Measurements from ENCODE around the gene AKAP12. TPM values are rescaled to one million over a fixed set of nuclear protein-coding genes. Genes with fewer than 3 reads are reported as not detected.
"Not testable (repeated sequence)": the region's sequence is repeated elsewhere in the genome, so short reads cannot be mapped to it uniquely, and the experiment has no call there.

The AKAP12 gene
- total RNA-seq, 1 experiment from 2014 or later = 0.46 TPM

DNA sequence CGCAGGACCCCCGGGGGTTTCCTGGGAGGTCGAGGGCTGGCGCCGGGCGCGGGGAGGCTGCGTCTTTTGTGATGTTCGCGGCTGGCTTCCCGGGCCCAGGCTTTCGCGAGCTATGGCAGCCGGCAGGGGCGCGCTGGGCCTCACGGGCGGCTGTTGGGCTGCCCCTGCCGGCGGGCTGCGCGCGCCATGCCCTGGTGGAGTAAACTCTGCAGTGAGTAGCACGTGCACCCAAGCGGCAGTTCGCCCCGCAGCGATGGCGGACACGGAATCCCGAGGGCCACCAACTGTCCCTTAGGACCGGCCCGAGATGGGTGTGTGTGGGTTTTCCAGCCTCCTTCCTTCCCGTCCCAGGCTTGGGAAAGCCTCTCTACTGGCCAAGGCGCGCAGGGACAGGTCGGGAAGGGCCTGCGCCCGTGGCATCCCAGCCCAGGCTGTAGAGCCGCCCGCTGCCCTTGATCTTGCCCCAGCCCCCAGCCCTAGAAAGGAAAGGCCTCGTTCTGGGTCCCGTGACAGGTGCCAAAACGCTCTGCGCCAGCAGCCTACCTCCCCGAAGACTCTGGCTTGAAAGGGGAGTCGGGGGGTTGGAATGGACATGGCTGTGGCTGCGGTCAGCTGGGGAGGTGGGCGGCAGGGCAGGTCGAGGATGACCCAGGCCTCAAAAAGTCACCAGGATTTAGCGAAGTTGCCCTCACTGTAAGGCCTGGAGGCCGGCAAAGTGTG lies 101.9 kb downstream of the AKAP12 start:
- DNase-seq (ENCODE audit: low spot score) = no peak

- not testable (repeated sequence) for DNase-seq (ENCODE audit: low spot score)
These were observed 103.0 kb downstream of the AKAP12 start for GRCh38 chr6:151342750-151343149.

DNA sequence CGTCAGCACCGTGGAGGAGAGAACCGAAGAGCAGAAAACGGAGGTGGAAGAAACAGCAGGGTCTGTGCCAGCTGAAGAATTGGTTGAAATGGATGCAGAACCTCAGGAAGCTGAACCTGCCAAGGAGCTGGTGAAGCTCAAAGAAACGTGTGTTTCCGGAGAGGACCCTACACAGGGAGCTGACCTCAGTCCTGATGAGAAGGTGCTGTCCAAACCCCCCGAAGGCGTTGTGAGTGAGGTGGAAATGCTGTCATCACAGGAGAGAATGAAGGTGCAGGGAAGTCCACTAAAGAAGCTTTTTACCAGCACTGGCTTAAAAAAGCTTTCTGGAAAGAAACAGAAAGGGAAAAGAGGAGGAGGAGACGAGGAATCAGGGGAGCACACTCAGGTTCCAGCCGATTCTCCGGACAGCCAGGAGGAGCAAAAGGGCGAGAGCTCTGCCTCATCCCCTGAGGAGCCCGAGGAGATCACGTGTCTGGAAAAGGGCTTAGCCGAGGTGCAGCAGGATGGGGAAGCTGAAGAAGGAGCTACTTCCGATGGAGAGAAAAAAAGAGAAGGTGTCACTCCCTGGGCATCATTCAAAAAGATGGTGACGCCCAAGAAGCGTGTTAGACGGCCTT lies 110.0 kb downstream of the AKAP12 start:
- DNase-seq (ENCODE audit: low spot score) = no peak

- no peak for DNase-seq (ENCODE audit: low spot score)
These were observed 110.8 kb downstream of the AKAP12 start for GRCh38 chr6:151350442-151351145.

GRCh38 chr6:151351146-151351700 lies 111.5 kb downstream of the AKAP12 start:
- no peak for DNase-seq (ENCODE audit: low spot score)

- no peak for DNase-seq (ENCODE audit: low spot score)
These were observed 112.0 kb downstream of the AKAP12 start for GRCh38 chr6:151351731-151352130.

DNA sequence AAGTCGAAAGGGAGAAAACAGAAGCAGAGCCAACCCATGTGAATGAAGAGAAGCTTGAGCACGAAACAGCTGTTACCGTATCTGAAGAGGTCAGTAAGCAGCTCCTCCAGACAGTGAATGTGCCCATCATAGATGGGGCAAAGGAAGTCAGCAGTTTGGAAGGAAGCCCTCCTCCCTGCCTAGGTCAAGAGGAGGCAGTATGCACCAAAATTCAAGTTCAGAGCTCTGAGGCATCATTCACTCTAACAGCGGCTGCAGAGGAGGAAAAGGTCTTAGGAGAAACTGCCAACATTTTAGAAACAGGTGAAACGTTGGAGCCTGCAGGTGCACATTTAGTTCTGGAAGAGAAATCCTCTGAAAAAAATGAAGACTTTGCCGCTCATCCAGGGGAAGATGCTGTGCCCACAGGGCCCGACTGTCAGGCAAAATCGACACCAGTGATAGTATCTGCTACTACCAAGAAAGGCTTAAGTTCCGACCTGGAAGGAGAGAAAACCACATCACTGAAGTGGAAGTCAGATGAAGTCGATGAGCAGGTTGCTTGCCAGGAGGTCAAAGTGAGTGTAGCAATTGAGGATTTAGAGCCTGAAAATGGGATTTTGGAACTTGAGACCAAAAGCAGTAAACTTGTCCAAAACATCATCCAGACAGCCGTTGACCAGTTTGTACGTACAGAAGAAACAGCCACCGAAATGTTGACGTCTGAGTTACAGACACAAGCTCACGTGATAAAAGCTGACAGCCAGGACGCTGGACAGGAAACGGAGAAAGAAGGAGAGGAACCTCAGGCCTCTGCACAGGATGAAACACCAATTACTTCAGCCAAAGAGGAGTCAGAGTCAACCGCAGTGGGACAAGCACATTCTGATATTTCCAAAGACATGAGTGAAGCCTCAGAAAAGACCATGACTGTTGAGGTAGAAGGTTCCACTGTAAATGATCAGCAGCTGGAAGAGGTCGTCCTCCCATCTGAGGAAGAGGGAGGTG lies 112.9 kb downstream of the AKAP12 start:
- DNase-seq (ENCODE audit: low spot score) = no peak

DNA sequence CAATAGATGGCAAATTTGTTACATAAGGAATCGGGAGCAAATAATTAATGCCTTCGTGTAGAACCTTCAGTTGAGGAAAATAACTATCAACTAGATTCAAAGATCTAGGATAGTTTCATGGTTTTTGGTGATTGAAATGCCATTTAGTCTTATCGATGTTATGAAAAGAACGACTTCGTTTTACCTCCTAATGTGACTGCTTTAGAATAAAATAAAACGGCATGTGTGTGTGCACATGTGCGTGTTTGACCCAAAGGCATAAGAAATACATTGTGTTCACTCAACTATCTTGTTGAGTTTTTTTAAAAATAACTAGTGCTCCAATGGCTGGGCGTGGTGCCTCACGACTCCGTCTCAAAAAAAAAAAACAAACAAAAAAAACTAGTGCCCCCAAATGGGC lies 114.0 kb downstream of the AKAP12 start:
- DNase-seq (ENCODE audit: low spot score) = no peak

DNA sequence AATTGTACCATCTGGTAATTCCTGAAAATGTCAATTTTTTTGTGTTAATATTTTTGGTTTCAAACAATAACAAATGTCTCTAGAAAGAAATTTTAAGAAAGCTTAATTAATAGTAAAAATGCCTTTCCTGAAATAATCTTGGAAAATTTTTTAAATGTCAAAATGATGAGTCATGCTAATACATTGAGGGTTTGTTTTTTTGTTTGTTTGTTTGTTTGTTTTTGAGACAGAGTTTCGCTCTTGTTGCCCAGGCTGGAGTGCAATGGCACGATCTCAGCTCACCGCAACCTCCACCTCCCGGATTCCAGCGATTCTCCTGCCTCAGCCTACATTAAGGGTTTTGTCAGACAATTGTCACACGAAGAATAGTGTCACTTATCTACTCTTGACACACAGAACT lies 117.2 kb downstream of the AKAP12 start:
- not testable (repeated sequence) for DNase-seq (ENCODE audit: low spot score)

DNA sequence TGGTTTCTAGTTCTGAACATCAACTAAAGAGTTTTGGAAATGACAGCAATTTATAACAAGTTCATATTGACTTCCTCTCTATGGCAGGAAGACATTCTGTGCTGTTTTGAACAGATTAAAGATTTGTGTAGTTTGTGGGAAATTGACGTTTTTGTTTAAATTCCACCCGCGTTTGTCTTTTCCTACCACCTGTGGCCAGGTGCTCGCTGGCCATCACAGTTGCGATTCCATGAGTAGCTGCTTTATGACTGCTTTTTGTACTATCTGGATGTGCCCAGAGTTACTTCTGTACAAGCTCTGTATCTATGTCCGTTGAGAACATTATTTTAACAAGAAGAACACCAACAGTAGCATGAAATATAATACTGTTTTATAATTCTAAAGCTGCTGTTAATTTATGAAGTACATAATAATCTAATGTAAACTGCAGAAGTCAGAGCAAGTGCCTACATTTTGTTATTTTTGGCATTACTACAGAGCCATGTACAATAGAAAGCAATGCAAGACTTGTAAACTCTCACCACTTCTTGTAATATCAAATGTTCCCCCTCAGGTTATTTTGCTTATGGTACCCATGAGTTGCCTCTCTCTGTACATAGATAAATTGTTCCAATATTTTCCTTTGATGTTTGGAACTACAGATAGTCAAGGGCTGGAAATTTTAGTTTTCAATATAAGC lies 118.1 kb downstream of the AKAP12 start:
- no peak for DNase-seq (ENCODE audit: low spot score)

GRCh38 chr6:151358475-151358874 lies 118.7 kb downstream of the AKAP12 start:
- DNase-seq (ENCODE audit: low spot score) = no peak

GRCh38 chr6:151359486-151359885 lies 119.7 kb downstream of the AKAP12 start:
- no peak for DNase-seq (ENCODE audit: low spot score)

- DNase-seq (ENCODE audit: low spot score) = no peak
These were observed 125.5 kb downstream of the AKAP12 start for GRCh38 chr6:151365233-151365632.

GRCh38 chr6:151370509-151371078 lies 130.8 kb downstream of the AKAP12 start:
- DNase-seq (ENCODE audit: low spot score) = no peak

GRCh38 chr6:151372164-151372563 lies 132.4 kb downstream of the AKAP12 start:
- no peak for DNase-seq (ENCODE audit: low spot score)

- no peak for DNase-seq (ENCODE audit: low spot score)
These were observed 134.4 kb downstream of the AKAP12 start for GRCh38 chr6:151374036-151374683.

DNA sequence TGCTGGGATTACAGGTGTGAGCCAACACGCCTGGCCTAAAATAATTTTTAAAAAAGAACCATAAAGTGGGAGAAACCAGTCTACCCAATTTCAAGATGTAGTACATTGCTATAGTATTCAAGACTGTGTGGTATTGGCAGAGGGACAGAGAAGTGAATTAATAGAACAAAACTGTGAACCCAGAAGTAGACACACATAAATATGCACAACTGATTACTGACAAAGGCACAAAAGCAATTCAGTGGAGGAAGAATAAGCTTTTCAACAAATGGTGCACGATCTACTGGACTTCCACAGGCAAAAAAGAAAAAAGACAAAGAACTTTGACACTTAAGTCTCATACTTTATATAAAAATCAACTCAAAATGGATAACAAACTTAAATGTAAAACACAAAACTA lies 136.1 kb downstream of the AKAP12 start:
- no peak for DNase-seq (ENCODE audit: low spot score)

- DNase-seq (ENCODE audit: low spot score) = no peak
These were observed 136.7 kb downstream of the AKAP12 start for GRCh38 chr6:151376440-151376839.

DNA sequence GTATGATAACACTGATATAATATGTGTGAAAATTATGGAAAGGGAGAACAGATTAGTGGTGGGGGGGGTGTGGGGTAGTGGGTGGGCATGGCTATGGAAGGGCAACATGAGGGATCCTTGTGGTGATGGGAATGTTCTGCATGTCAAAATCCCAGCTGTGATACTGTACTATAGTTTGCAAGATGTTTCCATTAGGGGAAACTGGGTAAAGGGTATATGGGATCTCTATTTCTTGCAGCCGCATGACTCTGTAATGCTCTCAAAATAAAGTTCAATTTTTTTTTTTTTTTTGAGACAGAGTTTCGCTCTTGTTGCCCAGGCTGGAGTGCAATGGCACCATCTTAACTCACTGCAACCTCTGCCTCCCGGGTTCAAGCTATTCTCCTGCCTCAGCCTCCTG lies 137.3 kb downstream of the AKAP12 start:
- DNase-seq (ENCODE audit: low spot score) = no peak

Data from HT-29 (cell line).